ENCODE data around the gene PRKRIP1.
A peak's percentile ranks its signal among the peaks of the same experiment; 100 is the strongest.
"Not testable (repeated sequence)": the region's sequence is repeated elsewhere in the genome, so short reads cannot be mapped to it uniquely, and the experiment has no call there.

PRKRIP1 gene

GRCh38 chr7:102404005-102404861, 8.1 kb downstream of the PRKRIP1 start:
- DNase-seq: peak; percentile 16

- DNase-seq: not testable (repeated sequence)
Measured at GRCh38 chr7:102404862-102405188, 8.7 kb downstream of the PRKRIP1 start.

- no peak for DNase-seq
Measured at GRCh38 chr7:102407910-102408309, 11.7 kb downstream of the PRKRIP1 start.

GRCh38 chr7:102408530-102408929, 12.4 kb downstream of the PRKRIP1 start:
- not testable (repeated sequence) for DNase-seq

- no peak for DNase-seq
Measured at GRCh38 chr7:102409340-102409739, 13.2 kb downstream of the PRKRIP1 start.

GRCh38 chr7:102410123-102410522, 14.0 kb downstream of the PRKRIP1 start:
- DNase-seq: no peak

GRCh38 chr7:102410918-102411317, 14.8 kb downstream of the PRKRIP1 start:
- no peak for DNase-seq

GRCh38 chr7:102412548-102412947, 16.4 kb downstream of the PRKRIP1 start:
- no peak for DNase-seq

- DNase-seq: no peak
Measured at GRCh38 chr7:102413091-102413490, 16.9 kb downstream of the PRKRIP1 start.

- DNase-seq: no peak
Measured at GRCh38 chr7:102413611-102414010, 17.4 kb downstream of the PRKRIP1 start.

GRCh38 chr7:102415685-102416225, 19.6 kb downstream of the PRKRIP1 start:
- no peak for DNase-seq

GRCh38 chr7:102416406-102416805, 20.2 kb downstream of the PRKRIP1 start:
- no peak for DNase-seq

- DNase-seq: no peak
Measured at GRCh38 chr7:102417105-102417504, 20.9 kb downstream of the PRKRIP1 start.

GRCh38 chr7:102418592-102418991, 22.4 kb downstream of the PRKRIP1 start:
- DNase-seq: no peak

GRCh38 chr7:102421706-102422240, 25.6 kb downstream of the PRKRIP1 start:
- DNase-seq: no peak

GRCh38 chr7:102424129-102424551, 28.0 kb downstream of the PRKRIP1 start:
- DNase-seq: no peak

- DNase-seq: no peak
Measured at GRCh38 chr7:102424787-102425218, 28.6 kb downstream of the PRKRIP1 start.

GRCh38 chr7:102425639-102426267, 29.6 kb downstream of the PRKRIP1 start:
- no peak for DNase-seq

GRCh38 chr7:102426268-102427018, 30.3 kb downstream of the PRKRIP1 start:
- DNase-seq: no peak

GRCh38 chr7:102427019-102427405, 30.8 kb downstream of the PRKRIP1 start:
- DNase-seq: no peak

GRCh38 chr7:102429141-102429899, 33.2 kb downstream of the PRKRIP1 start:
- DNase-seq: no peak

- DNase-seq: peak; percentile 78
Measured at GRCh38 chr7:102431617-102432298, 35.6 kb downstream of the PRKRIP1 start.

Measured in DMS153 (cell line).